ENCODE results near the gene KANSL2. TPM values are rescaled to one million over a fixed set of nuclear protein-coding genes. Genes with fewer than 3 reads are reported as not detected.
A peak's percentile ranks its signal among the peaks of the same experiment; 100 is the strongest.

Gene KANSL2
- total and polyA plus RNA-seq, 2 experiments from 2014 or later = 29.3 to 92.5 TPM

DNA sequence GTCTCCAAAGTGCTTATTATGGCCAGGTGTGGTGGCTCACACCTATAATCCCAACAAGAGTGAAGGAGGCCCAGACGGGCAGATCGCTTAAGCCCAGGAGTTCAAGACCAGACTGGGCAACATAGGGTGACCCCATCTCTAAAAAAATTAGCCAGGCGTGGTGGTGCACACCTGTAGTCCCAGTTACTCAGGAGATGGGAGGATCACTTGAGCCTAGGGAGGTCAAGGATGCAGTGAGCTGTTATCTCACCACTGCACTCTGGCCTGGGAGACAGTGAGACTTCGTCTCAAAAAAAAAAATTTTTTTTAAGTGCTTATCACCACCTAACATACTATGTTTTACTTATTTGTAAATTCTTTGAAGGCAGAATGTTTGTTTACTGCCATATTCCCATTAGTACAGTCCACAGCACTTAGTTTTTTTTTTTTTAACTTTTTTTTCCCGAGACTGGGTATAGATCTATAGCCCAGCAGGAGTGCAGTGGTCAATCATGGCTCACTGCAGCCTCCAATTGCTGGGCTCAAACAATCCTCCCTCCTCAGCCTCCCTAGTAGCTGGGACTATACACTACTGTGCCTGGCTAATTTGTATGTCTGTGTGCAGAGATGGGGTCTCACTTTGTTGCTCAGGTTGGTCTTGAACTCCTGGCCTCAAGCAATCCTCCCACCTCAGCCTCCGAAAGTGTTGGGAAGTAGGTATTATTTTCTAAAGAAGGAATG is 4.7 kb upstream of the KANSL2 start:
- Mint-ChIP-seq H3K4me3 (no peak overlapping the region), H3K27ac (no peak overlapping the region), H3K27me3 (ENCODE audit: insufficient read depth, low read depth, poor library complexity) (peaks cover 4% of the 10 kb centered on the region), H3K9me3 (no peaks in the 10 kb centered on the region), H3K36me3 (ENCODE audit: low read depth) (peaks cover 14% of the 10 kb centered on the region), H3K4me1 (no peaks in the 10 kb centered on the region)
- DNase-seq (ENCODE audit: low spot score) (no peak), ATAC-seq (no peak)
- H2AFZ ChIP-seq = no peak overlapping the region
- H4K20me1 ChIP-seq (replicated peaks; ENCODE audit: insufficient read depth) = peaks cover 9% of the 10 kb centered on the region
- H3K27me3 ChIP-seq (ENCODE audit: insufficient read depth) = no peaks in the 10 kb centered on the region
- H3F3A ChIP-seq (replicated peaks; ENCODE audit: low read depth) = no peaks in the 10 kb centered on the region
- H3K4me3 ChIP-seq = no peak overlapping the region
- H3K4me1 ChIP-seq (ENCODE audit: insufficient read depth) = no peaks in the 10 kb centered on the region
- H3K9me2 ChIP-seq (ENCODE audit: insufficient read depth) = no peaks in the 10 kb centered on the region
- no peak overlapping the region for H3K27ac ChIP-seq (ENCODE audit: low read depth)
- H3K79me2 ChIP-seq (replicated peaks; ENCODE audit: insufficient read depth) = peaks cover 7% of the 10 kb centered on the region
- no peak overlapping the region for H3K4me2 ChIP-seq
- H3K36me3 ChIP-seq (ENCODE audit: insufficient read depth) = no peaks in the 10 kb centered on the region; the same call in 1 of the 2 replicates
- TF ChIP-seq, protein P1, sequence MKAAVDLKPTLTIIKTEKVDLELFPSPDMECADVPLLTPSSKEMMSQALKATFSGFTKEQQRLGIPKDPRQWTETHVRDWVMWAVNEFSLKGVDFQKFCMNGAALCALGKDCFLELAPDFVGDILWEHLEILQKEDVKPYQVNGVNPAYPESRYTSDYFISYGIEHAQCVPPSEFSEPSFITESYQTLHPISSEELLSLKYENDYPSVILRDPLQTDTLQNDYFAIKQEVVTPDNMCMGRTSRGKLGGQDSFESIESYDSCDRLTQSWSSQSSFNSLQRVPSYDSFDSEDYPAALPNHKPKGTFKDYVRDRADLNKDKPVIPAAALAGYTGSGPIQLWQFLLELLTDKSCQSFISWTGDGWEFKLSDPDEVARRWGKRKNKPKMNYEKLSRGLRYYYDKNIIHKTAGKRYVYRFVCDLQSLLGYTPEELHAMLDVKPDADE (IDR thresholded peaks at IDR 0.05) = no peak
- no peak for TF ChIP-seq ZNF331 (CRISPR knock-in tag; IDR thresholded peaks at IDR 0.05; ENCODE audit: low read depth)
- TF ChIP-seq STAT1 (IDR thresholded peaks at IDR 0.05; ENCODE audit: unreplicated experiment) = no peak

DNA sequence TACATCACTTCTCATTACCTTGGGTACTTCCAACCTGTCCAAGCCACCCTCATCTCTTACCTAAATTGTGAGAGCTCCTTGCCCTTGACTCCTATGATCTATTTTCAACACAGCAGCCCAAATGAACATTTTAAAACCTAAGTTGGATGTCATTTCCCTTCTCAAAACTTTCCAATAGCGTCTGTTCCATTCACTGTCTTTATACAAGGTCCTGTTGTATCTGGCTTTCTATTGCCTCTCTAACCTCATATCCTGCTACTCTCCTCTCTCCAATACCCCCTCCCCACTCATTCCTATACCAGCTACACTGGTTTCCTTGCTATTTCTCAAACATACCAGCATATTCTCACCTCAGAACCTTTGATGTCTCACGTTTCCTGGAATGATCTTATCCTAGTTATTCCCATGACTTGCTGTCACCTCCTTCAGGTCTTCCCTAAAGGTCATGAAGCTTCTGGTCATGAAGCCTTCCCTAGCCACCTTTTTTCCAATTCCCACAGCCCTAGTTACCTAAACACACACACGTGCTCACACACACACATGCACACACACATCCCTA is 4.1 kb upstream of the KANSL2 start:
- no peak overlapping the region for H3K27ac Mint-ChIP-seq
- no peak overlapping the region for H3K4me3 Mint-ChIP-seq
- H3K36me3 ChIP-seq (ENCODE audit: insufficient read depth) = no peaks in the 10 kb centered on the region; the same call in 1 of the 2 replicates
- H4K20me1 ChIP-seq (replicated peaks; ENCODE audit: insufficient read depth) = peaks cover 9% of the 10 kb centered on the region
- H3K9me2 ChIP-seq (ENCODE audit: insufficient read depth) = no peaks in the 10 kb centered on the region
- H3K4me1 Mint-ChIP-seq = no peaks in the 10 kb centered on the region
- no peak overlapping the region for H3K4me2 ChIP-seq
- DNase-seq (ENCODE audit: low spot score) (peak; percentile 8), ATAC-seq (no peak)
- no peak overlapping the region for H3K4me3 ChIP-seq
- H3K27me3 ChIP-seq (ENCODE audit: insufficient read depth) = no peaks in the 10 kb centered on the region
- peaks cover 4% of the 10 kb centered on the region for H3K27me3 Mint-ChIP-seq (ENCODE audit: insufficient read depth, low read depth, poor library complexity)
- H2AFZ ChIP-seq = no peak overlapping the region
- peaks cover 13% of the 10 kb centered on the region for H3K79me2 ChIP-seq (replicated peaks; ENCODE audit: insufficient read depth)
- H3F3A ChIP-seq (replicated peaks; ENCODE audit: low read depth) = no peaks in the 10 kb centered on the region
- no peaks in the 10 kb centered on the region for H3K9me3 Mint-ChIP-seq
- H3K36me3 Mint-ChIP-seq (ENCODE audit: low read depth) = peaks cover 16% of the 10 kb centered on the region
- no peaks in the 10 kb centered on the region; the same call in 1 of the 2 replicates for H3K4me1 ChIP-seq (ENCODE audit: insufficient read depth)
- H3K27ac ChIP-seq (ENCODE audit: low read depth) = no peak overlapping the region
- TF ChIP-seq, protein P2, sequence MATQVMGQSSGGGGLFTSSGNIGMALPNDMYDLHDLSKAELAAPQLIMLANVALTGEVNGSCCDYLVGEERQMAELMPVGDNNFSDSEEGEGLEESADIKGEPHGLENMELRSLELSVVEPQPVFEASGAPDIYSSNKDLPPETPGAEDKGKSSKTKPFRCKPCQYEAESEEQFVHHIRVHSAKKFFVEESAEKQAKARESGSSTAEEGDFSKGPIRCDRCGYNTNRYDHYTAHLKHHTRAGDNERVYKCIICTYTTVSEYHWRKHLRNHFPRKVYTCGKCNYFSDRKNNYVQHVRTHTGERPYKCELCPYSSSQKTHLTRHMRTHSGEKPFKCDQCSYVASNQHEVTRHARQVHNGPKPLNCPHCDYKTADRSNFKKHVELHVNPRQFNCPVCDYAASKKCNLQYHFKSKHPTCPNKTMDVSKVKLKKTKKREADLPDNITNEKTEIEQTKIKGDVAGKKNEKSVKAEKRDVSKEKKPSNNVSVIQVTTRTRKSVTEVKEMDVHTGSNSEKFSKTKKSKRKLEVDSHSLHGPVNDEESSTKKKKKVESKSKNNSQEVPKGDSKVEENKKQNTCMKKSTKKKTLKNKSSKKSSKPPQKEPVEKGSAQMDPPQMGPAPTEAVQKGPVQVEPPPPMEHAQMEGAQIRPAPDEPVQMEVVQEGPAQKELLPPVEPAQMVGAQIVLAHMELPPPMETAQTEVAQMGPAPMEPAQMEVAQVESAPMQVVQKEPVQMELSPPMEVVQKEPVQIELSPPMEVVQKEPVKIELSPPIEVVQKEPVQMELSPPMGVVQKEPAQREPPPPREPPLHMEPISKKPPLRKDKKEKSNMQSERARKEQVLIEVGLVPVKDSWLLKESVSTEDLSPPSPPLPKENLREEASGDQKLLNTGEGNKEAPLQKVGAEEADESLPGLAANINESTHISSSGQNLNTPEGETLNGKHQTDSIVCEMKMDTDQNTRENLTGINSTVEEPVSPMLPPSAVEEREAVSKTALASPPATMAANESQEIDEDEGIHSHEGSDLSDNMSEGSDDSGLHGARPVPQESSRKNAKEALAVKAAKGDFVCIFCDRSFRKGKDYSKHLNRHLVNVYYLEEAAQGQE (IDR thresholded peaks at IDR 0.05; ENCODE audit: unreplicated experiment) = no peak
- no peak for TF ChIP-seq ZNF114 (CRISPR knock-in tag; IDR thresholded peaks at IDR 0.05)
- no peak for TF ChIP-seq JUNB (IDR thresholded peaks at IDR 0.05; ENCODE audit: unreplicated experiment)
- no peak for TF ChIP-seq EZH2phosphoT487 (IDR thresholded peaks at IDR 0.05; ENCODE audit: unreplicated experiment)
- TF ChIP-seq, protein P3, sequence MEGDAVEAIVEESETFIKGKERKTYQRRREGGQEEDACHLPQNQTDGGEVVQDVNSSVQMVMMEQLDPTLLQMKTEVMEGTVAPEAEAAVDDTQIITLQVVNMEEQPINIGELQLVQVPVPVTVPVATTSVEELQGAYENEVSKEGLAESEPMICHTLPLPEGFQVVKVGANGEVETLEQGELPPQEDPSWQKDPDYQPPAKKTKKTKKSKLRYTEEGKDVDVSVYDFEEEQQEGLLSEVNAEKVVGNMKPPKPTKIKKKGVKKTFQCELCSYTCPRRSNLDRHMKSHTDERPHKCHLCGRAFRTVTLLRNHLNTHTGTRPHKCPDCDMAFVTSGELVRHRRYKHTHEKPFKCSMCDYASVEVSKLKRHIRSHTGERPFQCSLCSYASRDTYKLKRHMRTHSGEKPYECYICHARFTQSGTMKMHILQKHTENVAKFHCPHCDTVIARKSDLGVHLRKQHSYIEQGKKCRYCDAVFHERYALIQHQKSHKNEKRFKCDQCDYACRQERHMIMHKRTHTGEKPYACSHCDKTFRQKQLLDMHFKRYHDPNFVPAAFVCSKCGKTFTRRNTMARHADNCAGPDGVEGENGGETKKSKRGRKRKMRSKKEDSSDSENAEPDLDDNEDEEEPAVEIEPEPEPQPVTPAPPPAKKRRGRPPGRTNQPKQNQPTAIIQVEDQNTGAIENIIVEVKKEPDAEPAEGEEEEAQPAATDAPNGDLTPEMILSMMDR (conservative IDR thresholded peaks at IDR 0.05; ENCODE audit: low read depth in 2 of 2) = no peak
- TF ChIP-seq POLR2AphosphoS5 (IDR thresholded peaks at IDR 0.05; ENCODE audit: low read depth) = no peak
- no peak for TF ChIP-seq CREB1 (CRISPR knock-in tag; IDR thresholded peaks at IDR 0.05; ENCODE audit: low read depth)
- TF ChIP-seq, protein P1 (IDR thresholded peaks at IDR 0.05) = no peak
- TF ChIP-seq ZNF331 (CRISPR knock-in tag; IDR thresholded peaks at IDR 0.05; ENCODE audit: low read depth) = no peak
